HepG2 (cell line): ENCODE results near the gene MORF4L1. TPM values are rescaled to one million over a fixed set of nuclear protein-coding genes. Genes with fewer than 3 reads are reported as not detected.

Experiments used
- ATAD3A ChIP-seq: sonication (generic); formaldehyde crosslinking; IDR thresholded peaks from 2 replicates; pipeline ENCODE4 v1.4.0; 2020; ENCODE audit warnings: missing genetic modification reagents
- DBP ChIP-seq: sonication (generic); formaldehyde crosslinking; IDR thresholded peaks from 2 replicates; pipeline ENCODE4 v1.4.0; 2020; ENCODE audit warnings: missing genetic modification reagents; ENCODE audit errors: not compliant biosample characterization
- HMG20A ChIP-seq: IDR thresholded peaks from 2 replicates; pipeline ENCODE4 v1.6.1; 2016; ENCODE audit warnings: borderline replicate concordance
- HNF1B ChIP-seq: sonication (generic); formaldehyde crosslinking; IDR thresholded peaks from 2 replicates; pipeline ENCODE4 v1.5.1; 2020; ENCODE audit warnings: mild to moderate bottlenecking, moderate library complexity, missing genetic modification reagents
- KDM3A ChIP-seq: IDR thresholded peaks from 2 replicates; pipeline ENCODE4 v1.6.1; 2018; ENCODE audit warnings: low read depth, missing compliant biosample characterization
- MXI1 ChIP-seq: IDR thresholded peaks from 3 replicates; pipeline ENCODE4 v1.6.1; 2012; ENCODE audit warnings: low read depth, low read length, inconsistent platforms, borderline replicate concordance
- NCOA1 ChIP-seq: sonication (generic); formaldehyde crosslinking; IDR thresholded peaks from 2 replicates; pipeline ENCODE4 v1.9.0; 2021; ENCODE audit warnings: missing genetic modification reagents
- YEATS2 ChIP-seq: sonication (generic); formaldehyde crosslinking; IDR thresholded peaks from 2 replicates; pipeline ENCODE4 v1.4.0; 2020; ENCODE audit warnings: missing genetic modification reagents, borderline replicate concordance
- ZMYM4 ChIP-seq: sonication (generic); formaldehyde crosslinking; IDR thresholded peaks from 2 replicates; pipeline ENCODE4 v1.8.1; 2023; ENCODE audit warnings: mild to moderate bottlenecking, missing genetic modification reagents
- ZNF615 ChIP-seq: sonication (generic); formaldehyde crosslinking; IDR thresholded peaks from 2 replicates; pipeline ENCODE4 v1.5.0; 2020; ENCODE audit warnings: mild to moderate bottlenecking, missing genetic modification reagents, borderline replicate concordance
- ZNF652 ChIP-seq: IDR thresholded peaks from 2 replicates; pipeline ENCODE4 v1.6.1; 2016; ENCODE audit warnings: low read depth, borderline replicate concordance
- ZNF878 ChIP-seq: sonication (generic); formaldehyde crosslinking; IDR thresholded peaks from 2 replicates; pipeline ENCODE4 v1.8.1; 2023; ENCODE audit warnings: mild to moderate bottlenecking, missing genetic modification reagents, moderate library complexity
- polyA plus RNA-seq, 8 experiments: library from polyadenylated mRNA; depleted of rRNA in 3 of 8; stranded (reverse) in 7 of 8; unstranded in 1 of 8; fragments of >200 nt; fragmentation: Illumina TruSeq in 4 of 8; extraction: Trizol in 4 of 8; gene quantifications; 2 replicates each; pipeline versions ENCODE4 v1.2.1 to v1.2.3, GENCODE V29; 2011 to 2016; ENCODE audit warnings: low read depth in 4 of 8, missing spikeins in 1 of 8, mixed read lengths in 1 of 8; ENCODE audit not compliant: insufficient read depth in 1 of 8
- total RNA-seq, 5 experiments: library from RNA; depleted of rRNA; stranded (reverse); fragments of >200 nt; fragmentation: Illumina TruSeq; extraction: Trizol; gene quantifications; 2 replicates each; pipeline ENCODE4 v1.2.3, GENCODE V29; 2016; ENCODE audit warnings: low read depth in 1 of 5
- TF ChIP-seq, protein P1 (sequence below): sonication (generic); formaldehyde crosslinking; IDR thresholded peaks from 2 replicates; pipeline ENCODE4 v1.4.0; 2020; ENCODE audit warnings: missing genetic modification reagents, borderline replicate concordance
- TF ChIP-seq, protein P2 (sequence below): sonication (generic); formaldehyde crosslinking; IDR thresholded peaks from 2 replicates; pipeline ENCODE4 v1.5.0; 2020; ENCODE audit warnings: mild to moderate bottlenecking, missing genetic modification reagents, borderline replicate concordance
- TF ChIP-seq, protein P3 (sequence below): sonication (generic); formaldehyde crosslinking; IDR thresholded peaks from 2 replicates; pipeline ENCODE4 v1.4.0; 2020; ENCODE audit warnings: missing genetic modification reagents
- TF ChIP-seq, protein P4 (sequence below): sonication (generic); formaldehyde crosslinking; IDR thresholded peaks from 2 replicates; pipeline ENCODE4 v1.4.0; 2020; ENCODE audit warnings: missing genetic modification reagents

Gene MORF4L1
- total and polyA plus RNA-seq, 2 of the 13 experiments (the other 11 are each of a cell fraction or from before 2014, with no cell fraction given) = 218 to 219 TPM

DNA sequence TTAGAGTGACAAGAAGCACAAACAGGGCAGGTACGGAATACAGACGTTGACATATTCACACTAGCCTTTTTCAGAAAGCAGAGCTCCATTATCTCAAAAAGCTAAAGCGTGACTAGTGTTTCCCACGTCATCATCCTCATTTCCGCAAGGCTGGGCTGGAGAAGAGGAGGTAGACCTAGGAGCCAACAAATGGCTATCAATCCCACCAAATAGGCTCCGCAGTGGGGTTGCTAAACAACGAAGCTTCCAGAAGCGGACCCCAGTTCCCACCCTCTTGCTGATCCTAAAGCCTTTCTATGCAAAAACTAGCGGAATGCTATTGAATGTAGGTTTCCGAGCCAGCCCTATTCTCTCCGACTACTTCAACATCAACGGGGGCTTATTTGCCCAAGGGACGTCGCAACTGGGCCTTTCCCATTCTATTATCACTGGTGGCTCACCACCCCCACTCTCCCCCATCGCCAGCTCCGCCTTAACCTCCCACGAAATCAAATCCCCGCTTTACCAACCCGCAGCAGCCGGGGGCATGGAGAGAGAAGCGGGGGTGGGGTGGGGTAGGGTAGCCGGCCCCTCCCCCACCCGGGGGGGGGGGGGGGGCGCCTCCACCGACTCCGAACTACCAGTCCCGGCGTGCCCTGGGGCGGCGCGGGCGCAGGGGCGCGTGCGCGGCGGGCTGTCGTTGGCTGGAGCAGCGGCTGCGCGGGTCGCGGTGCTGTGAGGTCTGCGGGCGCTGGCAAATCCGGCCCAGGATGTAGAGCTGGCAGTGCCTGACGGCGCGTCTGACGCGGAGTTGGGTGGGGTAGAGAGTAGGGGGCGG lies at the start of gene MORF4L1 (continued):
- TF ChIP-seq ZMYM4 (CRISPR knock-in tag) (peak; percentile 22; the same call in 1 of the 2 replicates), ATAD3A (CRISPR knock-in tag) (no peak), KDM3A (CRISPR knock-in tag) (no peak), NCOA1 (CRISPR knock-in tag) (0 out of 2 replicates have a peak, but pooled peaks have one; percentile 19), HMG20A (CRISPR knock-in tag) (no peak), ZNF652 (CRISPR knock-in tag) (no peak), ZNF878 (CRISPR knock-in tag) (no peak), ZNF615 (CRISPR knock-in tag) (no peak), HNF1B (CRISPR knock-in tag) (no peak), DBP (CRISPR knock-in tag) (no peak), YEATS2 (CRISPR knock-in tag) (no peak), MXI1 (no peak; the same call in 2 of the 3 replicates)
- TF ChIP-seq, protein P1, sequence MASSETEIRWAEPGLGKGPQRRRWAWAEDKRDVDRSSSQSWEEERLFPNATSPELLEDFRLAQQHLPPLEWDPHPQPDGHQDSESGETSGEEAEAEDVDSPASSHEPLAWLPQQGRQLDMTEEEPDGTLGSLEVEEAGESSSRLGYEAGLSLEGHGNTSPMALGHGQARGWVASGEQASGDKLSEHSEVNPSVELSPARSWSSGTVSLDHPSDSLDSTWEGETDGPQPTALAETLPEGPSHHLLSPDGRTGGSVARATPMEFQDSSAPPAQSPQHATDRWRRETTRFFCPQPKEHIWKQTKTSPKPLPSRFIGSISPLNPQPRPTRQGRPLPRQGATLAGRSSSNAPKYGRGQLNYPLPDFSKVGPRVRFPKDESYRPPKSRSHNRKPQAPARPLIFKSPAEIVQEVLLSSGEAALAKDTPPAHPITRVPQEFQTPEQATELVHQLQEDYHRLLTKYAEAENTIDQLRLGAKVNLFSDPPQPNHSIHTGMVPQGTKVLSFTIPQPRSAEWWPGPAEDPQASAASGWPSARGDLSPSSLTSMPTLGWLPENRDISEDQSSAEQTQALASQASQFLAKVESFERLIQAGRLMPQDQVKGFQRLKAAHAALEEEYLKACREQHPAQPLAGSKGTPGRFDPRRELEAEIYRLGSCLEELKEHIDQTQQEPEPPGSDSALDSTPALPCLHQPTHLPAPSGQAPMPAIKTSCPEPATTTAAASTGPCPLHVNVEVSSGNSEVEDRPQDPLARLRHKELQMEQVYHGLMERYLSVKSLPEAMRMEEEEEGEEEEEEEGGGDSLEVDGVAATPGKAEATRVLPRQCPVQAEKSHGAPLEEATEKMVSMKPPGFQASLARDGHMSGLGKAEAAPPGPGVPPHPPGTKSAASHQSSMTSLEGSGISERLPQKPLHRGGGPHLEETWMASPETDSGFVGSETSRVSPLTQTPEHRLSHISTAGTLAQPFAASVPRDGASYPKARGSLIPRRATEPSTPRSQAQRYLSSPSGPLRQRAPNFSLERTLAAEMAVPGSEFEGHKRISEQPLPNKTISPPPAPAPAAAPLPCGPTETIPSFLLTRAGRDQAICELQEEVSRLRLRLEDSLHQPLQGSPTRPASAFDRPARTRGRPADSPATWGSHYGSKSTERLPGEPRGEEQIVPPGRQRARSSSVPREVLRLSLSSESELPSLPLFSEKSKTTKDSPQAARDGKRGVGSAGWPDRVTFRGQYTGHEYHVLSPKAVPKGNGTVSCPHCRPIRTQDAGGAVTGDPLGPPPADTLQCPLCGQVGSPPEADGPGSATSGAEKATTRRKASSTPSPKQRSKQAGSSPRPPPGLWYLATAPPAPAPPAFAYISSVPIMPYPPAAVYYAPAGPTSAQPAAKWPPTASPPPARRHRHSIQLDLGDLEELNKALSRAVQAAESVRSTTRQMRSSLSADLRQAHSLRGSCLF (CRISPR knock-in tag) = no peak
- TF ChIP-seq, protein P2, sequence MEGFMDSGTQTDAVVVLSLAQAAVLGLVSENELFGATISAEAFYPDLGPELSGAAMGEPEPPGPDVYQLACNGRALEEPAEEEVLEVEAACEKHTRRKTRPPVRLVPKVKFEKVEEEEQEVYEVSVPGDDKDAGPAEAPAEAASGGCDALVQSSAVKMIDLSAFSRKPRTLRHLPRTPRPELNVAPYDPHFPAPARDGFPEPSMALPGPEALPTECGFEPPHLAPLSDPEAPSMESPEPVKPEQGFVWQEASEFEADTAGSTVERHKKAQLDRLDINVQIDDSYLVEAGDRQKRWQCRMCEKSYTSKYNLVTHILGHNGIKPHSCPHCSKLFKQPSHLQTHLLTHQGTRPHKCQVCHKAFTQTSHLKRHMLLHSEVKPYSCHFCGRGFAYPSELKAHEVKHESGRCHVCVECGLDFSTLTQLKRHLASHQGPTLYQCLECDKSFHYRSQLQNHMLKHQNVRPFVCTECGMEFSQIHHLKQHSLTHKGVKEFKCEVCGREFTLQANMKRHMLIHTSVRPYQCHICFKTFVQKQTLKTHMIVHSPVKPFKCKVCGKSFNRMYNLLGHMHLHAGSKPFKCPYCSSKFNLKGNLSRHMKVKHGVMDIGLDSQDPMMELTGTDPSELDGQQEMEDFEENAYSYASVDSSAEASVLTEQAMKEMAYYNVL (CRISPR knock-in tag) = no peak
- TF ChIP-seq, protein P3, sequence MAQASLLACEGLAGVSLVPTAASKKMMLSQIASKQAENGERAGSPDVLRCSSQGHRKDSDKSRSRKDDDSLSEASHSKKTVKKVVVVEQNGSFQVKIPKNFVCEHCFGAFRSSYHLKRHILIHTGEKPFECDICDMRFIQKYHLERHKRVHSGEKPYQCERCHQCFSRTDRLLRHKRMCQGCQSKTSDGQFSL (CRISPR knock-in tag) = peak; percentile 86; the same call in 1 of the 2 replicates
- TF ChIP-seq, protein P4, sequence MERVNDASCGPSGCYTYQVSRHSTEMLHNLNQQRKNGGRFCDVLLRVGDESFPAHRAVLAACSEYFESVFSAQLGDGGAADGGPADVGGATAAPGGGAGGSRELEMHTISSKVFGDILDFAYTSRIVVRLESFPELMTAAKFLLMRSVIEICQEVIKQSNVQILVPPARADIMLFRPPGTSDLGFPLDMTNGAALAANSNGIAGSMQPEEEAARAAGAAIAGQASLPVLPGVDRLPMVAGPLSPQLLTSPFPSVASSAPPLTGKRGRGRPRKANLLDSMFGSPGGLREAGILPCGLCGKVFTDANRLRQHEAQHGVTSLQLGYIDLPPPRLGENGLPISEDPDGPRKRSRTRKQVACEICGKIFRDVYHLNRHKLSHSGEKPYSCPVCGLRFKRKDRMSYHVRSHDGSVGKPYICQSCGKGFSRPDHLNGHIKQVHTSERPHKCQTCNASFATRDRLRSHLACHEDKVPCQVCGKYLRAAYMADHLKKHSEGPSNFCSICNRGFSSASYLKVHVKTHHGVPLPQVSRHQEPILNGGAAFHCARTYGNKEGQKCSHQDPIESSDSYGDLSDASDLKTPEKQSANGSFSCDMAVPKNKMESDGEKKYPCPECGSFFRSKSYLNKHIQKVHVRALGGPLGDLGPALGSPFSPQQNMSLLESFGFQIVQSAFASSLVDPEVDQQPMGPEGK = no peak; the same call in 1 of the 2 replicates
